Thyroid gland (tissue), 4 donors: ENCODE data around the gene PRCD.

ENCODE experiments used
- CTCF ChIP-seq, 6 experiments: fragments of 200-600 bp in 3 of 6; fragments of 450-650 bp in 3 of 6; sonication (generic) in 3 of 6; IDR thresholded peaks; one replicate each; pipeline ENCODE4 v1.5.1; 2016 to 2019; ENCODE audit warnings: antibody characterized with exemption in 6 of 6, mild to moderate bottlenecking in 2 of 6, inconsistent platforms in 1 of 6, moderate library complexity in 1 of 6
- POLR2A ChIP-seq, 2 donors: fragments of 450-650 bp; IDR thresholded peaks; one replicate each; pipeline ENCODE4 v1.6.1; 2017; ENCODE audit warnings: antibody characterized with exemption in 2 of 2, mild to moderate bottlenecking in 2 of 2, moderate library complexity in 1 of 2

- no peak for TF ChIP-seq CTCF (IDR thresholded peaks at IDR 0.05)
- TF ChIP-seq POLR2A (IDR thresholded peaks at IDR 0.05): no peak
Observed at GRCh38 chr17:76570877-76571471, 31.1 kb downstream of the PRCD start.
